ENCODE results near the gene PIAS3.

The PIAS3 gene

GRCh38 chr1:145884675-145885074 lies 25.8 kb upstream of the PIAS3 start:
- TF ChIP-seq, protein P1, sequence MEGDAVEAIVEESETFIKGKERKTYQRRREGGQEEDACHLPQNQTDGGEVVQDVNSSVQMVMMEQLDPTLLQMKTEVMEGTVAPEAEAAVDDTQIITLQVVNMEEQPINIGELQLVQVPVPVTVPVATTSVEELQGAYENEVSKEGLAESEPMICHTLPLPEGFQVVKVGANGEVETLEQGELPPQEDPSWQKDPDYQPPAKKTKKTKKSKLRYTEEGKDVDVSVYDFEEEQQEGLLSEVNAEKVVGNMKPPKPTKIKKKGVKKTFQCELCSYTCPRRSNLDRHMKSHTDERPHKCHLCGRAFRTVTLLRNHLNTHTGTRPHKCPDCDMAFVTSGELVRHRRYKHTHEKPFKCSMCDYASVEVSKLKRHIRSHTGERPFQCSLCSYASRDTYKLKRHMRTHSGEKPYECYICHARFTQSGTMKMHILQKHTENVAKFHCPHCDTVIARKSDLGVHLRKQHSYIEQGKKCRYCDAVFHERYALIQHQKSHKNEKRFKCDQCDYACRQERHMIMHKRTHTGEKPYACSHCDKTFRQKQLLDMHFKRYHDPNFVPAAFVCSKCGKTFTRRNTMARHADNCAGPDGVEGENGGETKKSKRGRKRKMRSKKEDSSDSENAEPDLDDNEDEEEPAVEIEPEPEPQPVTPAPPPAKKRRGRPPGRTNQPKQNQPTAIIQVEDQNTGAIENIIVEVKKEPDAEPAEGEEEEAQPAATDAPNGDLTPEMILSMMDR (IDR thresholded peaks at IDR 0.05; ENCODE audit: unreplicated experiment in 3 of 3) = no peak
- H3K36me3 Mint-ChIP-seq (ENCODE audit: low read depth) = no peaks in the 10 kb centered on the region
- H3K4me1 Mint-ChIP-seq = peaks cover 35% of the 10 kb centered on the region

GRCh38 chr1:145879775-145880174 lies 20.9 kb upstream of the PIAS3 start:
- no peaks in the 10 kb centered on the region for H3K9me3 Mint-ChIP-seq
- H3K27ac Mint-ChIP-seq = peak overlapping the region in 1 of 3 experiments; percentile 21
- TF ChIP-seq, protein P1 (IDR thresholded peaks at IDR 0.05; ENCODE audit: unreplicated experiment in 3 of 3) = no peak
- peaks cover 6% of the 10 kb centered on the region for H3K4me1 Mint-ChIP-seq
- H3K36me3 Mint-ChIP-seq (ENCODE audit: low read depth) = no peaks in the 10 kb centered on the region
- H3K27me3 Mint-ChIP-seq (ENCODE audit: low read depth) = peaks cover 29% of the 10 kb centered on the region
- no peak overlapping the region for H3K4me3 Mint-ChIP-seq

More at GRCh38 chr1:145884675-145885074, 25.8 kb upstream of the PIAS3 start:
- Mint-ChIP-seq H3K4me3 (peak overlapping the region; percentile 76 to 87 (median 78)), H3K27me3 (ENCODE audit: low read depth) (peaks cover 38% of the 10 kb centered on the region), H3K9me3 (no peaks in the 10 kb centered on the region), H3K27ac (no peak overlapping the region)

GRCh38 chr1:145878724-145879123 lies 19.8 kb upstream of the PIAS3 start:
- H3K27ac Mint-ChIP-seq = no peak overlapping the region
- H3K27me3 Mint-ChIP-seq (ENCODE audit: low read depth) = peaks cover 22% of the 10 kb centered on the region
- TF ChIP-seq, protein P1 (IDR thresholded peaks at IDR 0.05; ENCODE audit: unreplicated experiment in 3 of 3) = no peak

GRCh38 chr1:145877923-145878486 lies 19.1 kb upstream of the PIAS3 start:
- peaks cover 8% of the 10 kb centered on the region for H3K4me1 Mint-ChIP-seq
- no peak overlapping the region for H3K27ac Mint-ChIP-seq
- no peaks in the 10 kb centered on the region for H3K9me3 Mint-ChIP-seq
- no peak overlapping the region for H3K4me3 Mint-ChIP-seq
- TF ChIP-seq, protein P1 (IDR thresholded peaks at IDR 0.05; ENCODE audit: unreplicated experiment in 3 of 3) = no peak
- peaks cover 19% of the 10 kb centered on the region for H3K27me3 Mint-ChIP-seq (ENCODE audit: low read depth)
- no peaks in the 10 kb centered on the region for H3K36me3 Mint-ChIP-seq (ENCODE audit: low read depth)

More at GRCh38 chr1:145878724-145879123, 19.8 kb upstream of the PIAS3 start:
- H3K4me1 Mint-ChIP-seq = peaks cover 6% of the 10 kb centered on the region
- H3K9me3 Mint-ChIP-seq = no peaks in the 10 kb centered on the region
- no peaks in the 10 kb centered on the region for H3K36me3 Mint-ChIP-seq (ENCODE audit: low read depth)
- H3K4me3 Mint-ChIP-seq = no peak overlapping the region

GRCh38 chr1:145874646-145875045 lies 15.8 kb upstream of the PIAS3 start:
- Mint-ChIP-seq H3K4me3 (no peak overlapping the region), H3K36me3 (ENCODE audit: low read depth) (no peaks in the 10 kb centered on the region), H3K27me3 (ENCODE audit: low read depth) (peaks cover 28% of the 10 kb centered on the region), H3K27ac (no peak overlapping the region), H3K9me3 (no peaks in the 10 kb centered on the region), H3K4me1 (peaks cover 25% of the 10 kb centered on the region)
- TF ChIP-seq, protein P1 (IDR thresholded peaks at IDR 0.05; ENCODE audit: unreplicated experiment in 3 of 3) = no peak

All from nephron (organoid).